ENCODE results near the gene ZNF277. TPM values are rescaled to one million over a fixed set of nuclear protein-coding genes. Genes with fewer than 3 reads are reported as not detected.

Gene ZNF277
- total RNA-seq: 10 to 100 TPM; 19.5 to 27.1 (median 25.7) TPM

GRCh38 chr7:112206238-112206990, at the start of gene ZNF277, which contains the start of gene DOCK4:
Gene ZNF277 (plus strand): TSS chr7:112206695. CDS start chr7:112206717, 22 bp downstream.
Gene DOCK4 (minus strand): TSS chr7:112206399. CDS start chr7:112206138, 261 bp downstream.
- Histone ChIP-seq H3K4me3 (peak within 1 kb of the TSS; percentile 81 to 90 (median 86)), H3K9me3 (no peaks in the 10 kb centered on the region), H3K4me1 (peaks cover 15 to 41% (median 35%) of the 10 kb centered on the region in 4 donors), H3K27ac (replicated peaks in 1 of 4) (peak within 1 kb of the TSS; percentile 84 to 93 (median 88)), H3K36me3 (no peaks in the 10 kb centered on the region), H3K27me3 (no peaks in the 10 kb centered on the region)
- no CpG with 5 or more reads among the region's 67 CpGs for WGBS
- TF ChIP-seq POLR2AphosphoS5 (IDR thresholded peaks at IDR 0.05) (peak; percentile 91 to 94), EP300 (IDR thresholded peaks at IDR 0.05) (no peak), POLR2A (IDR thresholded peaks at IDR 0.05; ENCODE audit: low read depth) (peak; percentile 21)
- TF ChIP-seq, protein P1, sequence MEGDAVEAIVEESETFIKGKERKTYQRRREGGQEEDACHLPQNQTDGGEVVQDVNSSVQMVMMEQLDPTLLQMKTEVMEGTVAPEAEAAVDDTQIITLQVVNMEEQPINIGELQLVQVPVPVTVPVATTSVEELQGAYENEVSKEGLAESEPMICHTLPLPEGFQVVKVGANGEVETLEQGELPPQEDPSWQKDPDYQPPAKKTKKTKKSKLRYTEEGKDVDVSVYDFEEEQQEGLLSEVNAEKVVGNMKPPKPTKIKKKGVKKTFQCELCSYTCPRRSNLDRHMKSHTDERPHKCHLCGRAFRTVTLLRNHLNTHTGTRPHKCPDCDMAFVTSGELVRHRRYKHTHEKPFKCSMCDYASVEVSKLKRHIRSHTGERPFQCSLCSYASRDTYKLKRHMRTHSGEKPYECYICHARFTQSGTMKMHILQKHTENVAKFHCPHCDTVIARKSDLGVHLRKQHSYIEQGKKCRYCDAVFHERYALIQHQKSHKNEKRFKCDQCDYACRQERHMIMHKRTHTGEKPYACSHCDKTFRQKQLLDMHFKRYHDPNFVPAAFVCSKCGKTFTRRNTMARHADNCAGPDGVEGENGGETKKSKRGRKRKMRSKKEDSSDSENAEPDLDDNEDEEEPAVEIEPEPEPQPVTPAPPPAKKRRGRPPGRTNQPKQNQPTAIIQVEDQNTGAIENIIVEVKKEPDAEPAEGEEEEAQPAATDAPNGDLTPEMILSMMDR (IDR thresholded peaks at IDR 0.05): peak in 1 of 3 experiments; percentile 7
- peak; percentile 100 for DNase-seq (ENCODE audit: extremely low spot score)
- intact Hi-C loops (cut with DNase I): loop anchor here (10.0 kb wide), 3 partner anchors 72 to 248 kb away; partner anchors contain the start of gene IFRD1

- no peak for DNase-seq (ENCODE audit: extremely low spot score)
- 58% methylated on average over 4 of the region's 4 CpGs for WGBS
Observed at GRCh38 chr7:112157072-112157471, 49.4 kb upstream of the ZNF277 start.

DNA sequence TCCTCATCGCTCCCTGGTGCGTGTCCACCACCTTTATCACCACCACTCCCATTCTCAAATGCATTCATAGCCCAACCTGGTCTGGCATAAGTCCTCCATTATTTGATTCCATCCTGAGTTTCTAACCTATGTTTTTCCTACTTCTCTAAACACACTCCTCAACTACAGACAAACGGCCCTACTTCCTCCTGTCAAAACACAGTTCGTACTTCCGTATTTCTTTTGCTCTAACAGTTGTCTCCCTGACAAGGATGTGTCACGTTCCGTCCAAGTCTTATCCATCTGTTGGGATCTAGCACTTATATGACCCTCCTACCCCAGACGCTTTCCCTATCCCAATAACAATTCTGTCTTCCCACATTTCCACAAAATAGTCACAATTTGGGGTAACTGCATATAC, 47.1 kb upstream of the ZNF277 start:
- WGBS: 88% methylated on average over 8 of the region's 8 CpGs

More at GRCh38 chr7:112157072-112157471, 49.4 kb upstream of the ZNF277 start:
- Histone ChIP-seq H3K36me3 (no peaks in the 10 kb centered on the region), H3K27me3 (no peaks in the 10 kb centered on the region), H3K4me1 (peaks cover 12 to 26% (median 19%) of the 10 kb centered on the region in 4 donors), H3K27ac (replicated peaks in 1 of 4) (no peak overlapping the region), H3K9me3 (no peaks in the 10 kb centered on the region), H3K4me3 (no peak overlapping the region)
- intact Hi-C loops (cut with DNase I): no loop called here
- TF ChIP-seq POLR2A (IDR thresholded peaks at IDR 0.05; ENCODE audit: low read depth): no peak
- no peak for TF ChIP-seq EP300 (IDR thresholded peaks at IDR 0.05)
- no peak for TF ChIP-seq POLR2AphosphoS5 (IDR thresholded peaks at IDR 0.05)
- TF ChIP-seq, protein P1 (IDR thresholded peaks at IDR 0.05): no peak

GRCh38 chr7:112160130-112160770, 46.2 kb upstream of the ZNF277 start:
- peak overlapping the region in 1 of 4 donors; percentile 2 for H3K27ac ChIP-seq (replicated peaks in 1 of 4)
- WGBS: 78% methylated on average over 2 of the region's 2 CpGs

More for the DNA sequence above, 47.1 kb upstream of the ZNF277 start:
- no peak overlapping the region for H3K4me3 ChIP-seq
- H3K27ac ChIP-seq (replicated peaks in 1 of 4): no peak overlapping the region
- no peaks in the 10 kb centered on the region for H3K27me3 ChIP-seq
- intact Hi-C loops (cut with DNase I): no loop called here
- H3K36me3 ChIP-seq: no peaks in the 10 kb centered on the region
- H3K9me3 ChIP-seq: no peaks in the 10 kb centered on the region
- TF ChIP-seq POLR2AphosphoS5 (IDR thresholded peaks at IDR 0.05): no peak
- TF ChIP-seq POLR2A (IDR thresholded peaks at IDR 0.05; ENCODE audit: low read depth): no peak
- no peak for TF ChIP-seq EP300 (IDR thresholded peaks at IDR 0.05)
- TF ChIP-seq, protein P1 (IDR thresholded peaks at IDR 0.05): no peak
- H3K4me1 ChIP-seq: peaks cover 20 to 40% (median 27%) of the 10 kb centered on the region in 4 donors
- no peak for DNase-seq (ENCODE audit: extremely low spot score)

More at GRCh38 chr7:112160130-112160770, 46.2 kb upstream of the ZNF277 start:
- no peak for TF ChIP-seq POLR2A (IDR thresholded peaks at IDR 0.05; ENCODE audit: low read depth)
- TF ChIP-seq POLR2AphosphoS5 (IDR thresholded peaks at IDR 0.05): no peak
- TF ChIP-seq, protein P1 (IDR thresholded peaks at IDR 0.05): no peak
- TF ChIP-seq EP300 (IDR thresholded peaks at IDR 0.05): no peak
- intact Hi-C loops (cut with DNase I): no loop called here
- Histone ChIP-seq H3K9me3 (no peaks in the 10 kb centered on the region), H3K4me1 (peaks cover 20 to 40% (median 27%) of the 10 kb centered on the region in 4 donors), H3K36me3 (no peaks in the 10 kb centered on the region), H3K4me3 (no peak overlapping the region), H3K27me3 (no peaks in the 10 kb centered on the region)
- no peak for DNase-seq (ENCODE audit: extremely low spot score)

Measured in esophagus muscularis mucosa (tissue), 4 donors.